Subcutaneous adipose tissue (tissue), 4 donors: ENCODE data around the gene CSF2. TPM values are rescaled to one million over a fixed set of nuclear protein-coding genes. Genes with fewer than 3 reads are reported as not detected.

Source experiments
- CTCF ChIP-seq: fragments of 450-650 bp; IDR thresholded peaks from one replicate; pipeline ENCODE4 v1.5.1; 2016; ENCODE audit warnings: low read depth, mild to moderate bottlenecking, control low read depth, antibody characterized with exemption, moderate library complexity
- total RNA-seq, 4 donors: library from RNA; depleted of rRNA; stranded (reverse); fragments of >200 nt; gene quantifications; one replicate each; pipeline ENCODE4 v1.1.0, GENCODE V29; 2016

CSF2 gene
- total RNA-seq, 4 donors from 2014 or later, result not detected

GRCh38 chr5:132095077-132095410, 21.5 kb downstream of the CSF2 start:
- no peak for TF ChIP-seq CTCF

- TF ChIP-seq CTCF, result no peak
Observed at GRCh38 chr5:132095424-132095972, 21.9 kb downstream of the CSF2 start.

GRCh38 chr5:132096904-132097303, 23.3 kb downstream of the CSF2 start:
- TF ChIP-seq CTCF, result no peak

GRCh38 chr5:132098151-132098594, 24.6 kb downstream of the CSF2 start:
- TF ChIP-seq CTCF, result no peak

GRCh38 chr5:132098621-132099020, 25.0 kb downstream of the CSF2 start:
- TF ChIP-seq CTCF, result no peak

GRCh38 chr5:132099076-132099748, 25.6 kb downstream of the CSF2 start:
- no peak for TF ChIP-seq CTCF

GRCh38 chr5:132099905-132100304, 26.3 kb downstream of the CSF2 start:
- no peak for TF ChIP-seq CTCF
